KMS-11 (cell line): ENCODE results near the gene CTNNA1.

Source experiments
- H2AFZ ChIP-seq: fragments of 200-600 bp; sonication (generic); 2 replicates; pipeline ENCODE4 v1.6.1; 2016; ENCODE audit warnings: antibody characterized with exemption, mixed run types, low read depth
- H3K27ac ChIP-seq: fragments of 200-600 bp; sonication (generic); 2 replicates; pipeline ENCODE4 v1.6.1; 2016; ENCODE audit warnings: mild to moderate bottlenecking, mixed run types
- H3K27me3 ChIP-seq: fragments of 200-600 bp; sonication (generic); 2 replicates; pipeline ENCODE4 v1.6.1; 2017; ENCODE audit warnings: mild to moderate bottlenecking, low read depth, mixed run types, moderate library complexity; ENCODE audit not compliant: insufficient read depth
- H3K36me3 ChIP-seq: fragments of 200-600 bp; sonication (generic); 2 replicates; pipeline ENCODE4 v1.6.1; 2017; ENCODE audit warnings: mild to moderate bottlenecking, mixed run types; ENCODE audit not compliant: insufficient read depth
- H3K4me1 ChIP-seq: fragments of 200-600 bp; sonication (generic); 2 replicates; pipeline ENCODE4 v1.6.1; 2016; ENCODE audit warnings: mild to moderate bottlenecking, low read depth, mixed run types; ENCODE audit not compliant: poor library complexity, severe bottlenecking
- H3K4me2 ChIP-seq: fragments of 200-600 bp; sonication (generic); 2 replicates; pipeline ENCODE4 v1.7.0; 2016; ENCODE audit warnings: mild to moderate bottlenecking, mixed run types
- H3K4me3 ChIP-seq: fragments of 200-600 bp; sonication (generic); IDR thresholded peaks from 2 replicates; pipeline ENCODE4 v1.6.1; 2017; ENCODE audit warnings: low read depth, low read length, mixed read lengths; ENCODE audit not compliant: insufficient read depth
- H3K79me2 ChIP-seq: fragments of 200-600 bp; sonication (generic); 2 replicates; pipeline ENCODE4 v1.6.1; 2016; ENCODE audit warnings: low read depth, mixed run types; ENCODE audit not compliant: insufficient read depth
- H3K9ac ChIP-seq: fragments of 200-600 bp; sonication (generic); 2 replicates; pipeline ENCODE4 v1.6.1; 2016; ENCODE audit warnings: mild to moderate bottlenecking, mixed run types
- H4K20me1 ChIP-seq: fragments of 200-600 bp; sonication (generic); 2 replicates; pipeline ENCODE4 v1.6.1; 2016; ENCODE audit warnings: mild to moderate bottlenecking, mixed run types; ENCODE audit not compliant: insufficient read depth
- CTCF ChIP-seq: fragments of 200-600 bp; sonication (generic); conservative IDR thresholded peaks from 2 replicates; pipeline ENCODE4 v1.6.1; 2017; ENCODE audit warnings: low read depth, mild to moderate bottlenecking, antibody characterized with exemption, low read length, moderate library complexity, mixed read lengths

CTNNA1 gene

GRCh38 chr5:138844812-138845513, 91.7 kb downstream of the CTNNA1 start:
- Histone ChIP-seq H3K9ac (no peak overlapping the region), H4K20me1 (no peaks in the 10 kb centered on the region), H2AFZ (no peak overlapping the region), H3K36me3 (no peaks in the 10 kb centered on the region), H3K4me3 (no peak overlapping the region), H3K27me3 (no peaks in the 10 kb centered on the region), H3K4me2 (no peak overlapping the region), H3K27ac (no peak overlapping the region), H3K79me2 (no peaks in the 10 kb centered on the region), H3K4me1 (peaks cover 3% of the 10 kb centered on the region)
- no peak for TF ChIP-seq CTCF

- Histone ChIP-seq H3K4me2 (no peak overlapping the region), H3K79me2 (no peaks in the 10 kb centered on the region), H3K4me1 (no peaks in the 10 kb centered on the region), H4K20me1 (no peaks in the 10 kb centered on the region), H3K9ac (no peak overlapping the region), H3K27me3 (no peaks in the 10 kb centered on the region), H3K27ac (no peak overlapping the region), H2AFZ (no peak overlapping the region), H3K4me3 (no peak overlapping the region), H3K36me3 (no peaks in the 10 kb centered on the region)
- no peak for TF ChIP-seq CTCF
Measured at GRCh38 chr5:138849439-138849838, 96.2 kb downstream of the CTNNA1 start.

GRCh38 chr5:138849882-138850281, 96.7 kb downstream of the CTNNA1 start:
- Histone ChIP-seq H4K20me1 (no peaks in the 10 kb centered on the region), H3K27me3 (no peaks in the 10 kb centered on the region), H3K4me1 (no peaks in the 10 kb centered on the region), H2AFZ (no peak overlapping the region), H3K79me2 (no peaks in the 10 kb centered on the region), H3K4me2 (no peak overlapping the region), H3K27ac (no peak overlapping the region), H3K4me3 (no peak overlapping the region), H3K9ac (no peak overlapping the region), H3K36me3 (no peaks in the 10 kb centered on the region)
- no peak for TF ChIP-seq CTCF

GRCh38 chr5:138850865-138851435, 97.7 kb downstream of the CTNNA1 start:
- Histone ChIP-seq H4K20me1 (no peaks in the 10 kb centered on the region), H3K36me3 (no peaks in the 10 kb centered on the region), H3K4me3 (no peak overlapping the region), H3K9ac (no peak overlapping the region), H3K4me1 (no peaks in the 10 kb centered on the region), H3K79me2 (no peaks in the 10 kb centered on the region), H2AFZ (no peak overlapping the region), H3K27me3 (no peaks in the 10 kb centered on the region), H3K4me2 (no peak overlapping the region), H3K27ac (no peak overlapping the region)
- no peak for TF ChIP-seq CTCF
